Measurements from ENCODE around the gene KIF26B.

Gene KIF26B

DNA sequence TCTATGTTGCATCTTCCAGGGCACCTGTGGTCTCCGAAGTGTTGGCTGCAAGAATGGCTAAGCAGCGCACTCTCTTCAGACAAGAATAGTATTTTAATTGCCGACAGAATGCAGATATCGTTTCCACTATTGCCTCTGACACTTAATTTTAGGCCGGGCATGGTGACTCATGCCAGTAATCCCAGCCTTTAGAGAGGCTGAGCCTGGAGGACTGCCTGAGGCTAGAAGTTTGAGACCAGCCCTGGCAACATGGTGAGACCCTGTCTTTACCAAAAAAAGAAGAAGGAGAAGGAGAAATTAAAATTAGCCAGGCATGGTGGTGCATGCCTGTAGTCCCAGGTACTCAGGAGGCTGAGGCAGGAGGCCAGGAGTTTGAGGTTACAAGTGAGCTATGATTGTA is 306.9 kb downstream of the KIF26B start:
- Histone ChIP-seq H3K4me1 (ENCODE audit: insufficient read depth, low read length, severe bottlenecking) (no peaks in the 10 kb centered on the region), H3F3A (ENCODE audit: insufficient read depth, low read length) (no peaks in the 10 kb centered on the region), H3K27me3 (ENCODE audit: insufficient read depth, low read length) (no peaks in the 10 kb centered on the region), H3K9ac (ENCODE audit: low read length) (no peak overlapping the region), H3K36me3 (ENCODE audit: insufficient read depth, low read length) (no peaks in the 10 kb centered on the region), H3K4me2 (ENCODE audit: low read length) (no peak overlapping the region), H4K20me1 (ENCODE audit: insufficient read depth, low read length) (no peaks in the 10 kb centered on the region), H3K27ac (ENCODE audit: low read depth, low read length, poor library complexity, severe bottlenecking) (no peak overlapping the region), H3K79me2 (ENCODE audit: insufficient read depth, low read length) (no peaks in the 10 kb centered on the region), H2AFZ (ENCODE audit: low read length) (no peak overlapping the region), H3K9me3 (ENCODE audit: low read length) (no peaks in the 10 kb centered on the region), H3K9me2 (ENCODE audit: low read depth, low read length) (no peaks in the 10 kb centered on the region), H3K4me3 (ENCODE audit: low read depth, low read length, poor library complexity, severe bottlenecking) (no peak overlapping the region)
- TF ChIP-seq EZH2 (IDR thresholded peaks at IDR 0.05; ENCODE audit: borderline replicate concordance, low read length), result no peak
- TF ChIP-seq CTCF (IDR thresholded peaks at IDR 0.05; ENCODE audit: low read length), result no peak

- H3K4me2 ChIP-seq (ENCODE audit: low read length), result no peak overlapping the region
- no peaks in the 10 kb centered on the region for H3K4me1 ChIP-seq (ENCODE audit: insufficient read depth, low read length, severe bottlenecking)
- no peaks in the 10 kb centered on the region for H4K20me1 ChIP-seq (ENCODE audit: insufficient read depth, low read length)
- no peaks in the 10 kb centered on the region for H3F3A ChIP-seq (ENCODE audit: insufficient read depth, low read length)
- no peak overlapping the region for H3K9ac ChIP-seq (ENCODE audit: low read length)
- no peaks in the 10 kb centered on the region for H3K9me2 ChIP-seq (ENCODE audit: low read depth, low read length)
- H3K9me3 ChIP-seq (ENCODE audit: low read length), result no peaks in the 10 kb centered on the region
- H3K4me3 ChIP-seq (ENCODE audit: low read depth, low read length, poor library complexity, severe bottlenecking), result no peak overlapping the region
- no peaks in the 10 kb centered on the region for H3K27me3 ChIP-seq (ENCODE audit: insufficient read depth, low read length)
- H3K27ac ChIP-seq (ENCODE audit: low read depth, low read length, poor library complexity, severe bottlenecking), result no peak overlapping the region
- no peaks in the 10 kb centered on the region for H3K79me2 ChIP-seq (ENCODE audit: insufficient read depth, low read length)
- TF ChIP-seq EZH2 (IDR thresholded peaks at IDR 0.05; ENCODE audit: borderline replicate concordance, low read length) (no peak), CTCF (IDR thresholded peaks at IDR 0.05; ENCODE audit: low read length) (no peak)
- H3K36me3 ChIP-seq (ENCODE audit: insufficient read depth, low read length), result no peaks in the 10 kb centered on the region
- H2AFZ ChIP-seq (ENCODE audit: low read length), result no peak overlapping the region
Measured at GRCh38 chr1:245462161-245462560, 307.4 kb downstream of the KIF26B start.

- Histone ChIP-seq H3K4me1 (ENCODE audit: insufficient read depth, low read length, severe bottlenecking) (no peaks in the 10 kb centered on the region), H3K9ac (ENCODE audit: low read length) (no peak overlapping the region), H3K4me2 (ENCODE audit: low read length) (no peak overlapping the region), H3K79me2 (ENCODE audit: insufficient read depth, low read length) (no peaks in the 10 kb centered on the region), H3K27ac (ENCODE audit: low read depth, low read length, poor library complexity, severe bottlenecking) (no peak overlapping the region), H3K4me3 (ENCODE audit: low read depth, low read length, poor library complexity, severe bottlenecking) (no peak overlapping the region), H3K9me3 (ENCODE audit: low read length) (no peaks in the 10 kb centered on the region), H3K27me3 (ENCODE audit: insufficient read depth, low read length) (no peaks in the 10 kb centered on the region), H3F3A (ENCODE audit: insufficient read depth, low read length) (no peaks in the 10 kb centered on the region), H3K36me3 (ENCODE audit: insufficient read depth, low read length) (no peaks in the 10 kb centered on the region), H2AFZ (ENCODE audit: low read length) (no peak overlapping the region), H4K20me1 (ENCODE audit: insufficient read depth, low read length) (no peaks in the 10 kb centered on the region), H3K9me2 (ENCODE audit: low read depth, low read length) (no peaks in the 10 kb centered on the region)
- TF ChIP-seq CTCF (IDR thresholded peaks at IDR 0.05; ENCODE audit: low read length), result no peak
- TF ChIP-seq EZH2 (IDR thresholded peaks at IDR 0.05; ENCODE audit: borderline replicate concordance, low read length), result no peak
Measured at GRCh38 chr1:245463392-245464165, 308.8 kb downstream of the KIF26B start.
